Kidney (tissue), 14 donors: ENCODE data around the gene PLA2G2C. TPM values are rescaled to one million over a fixed set of nuclear protein-coding genes. Genes with fewer than 3 reads are reported as not detected.

Experiments
- DNase-seq, 5 donors: peaks; one replicate each; pipeline ENCODE4 v3.0.0-alpha.2; 2013 to 2020
- FAIRE-seq: peaks from 2 replicates; lab custom pipeline; 2012; peaks lifted over from hg19 to GRCh38; lab: Jason Lieb, UNC
- H3K27ac ChIP-seq, 2 donors: one replicate each; pipeline ENCODE4 v1.7.0; 2013; ENCODE audit warnings: low read depth in 2 of 2, low read length in 2 of 2, inconsistent platforms in 1 of 2
- H3K27me3 ChIP-seq: one replicate; pipeline ENCODE4 v1.7.1; 2013; ENCODE audit warnings: low read length, inconsistent platforms; ENCODE audit not compliant: control insufficient read depth, insufficient read depth
- H3K36me3 ChIP-seq, 3 donors: one replicate each; pipeline versions ENCODE4 v1.7.0 to v1.7.1; 2013; ENCODE audit warnings: low read length in 3 of 3, control low read depth in 1 of 3, inconsistent platforms in 1 of 3; ENCODE audit not compliant: insufficient read depth in 3 of 3, control insufficient read depth in 2 of 3
- H3K4me1 ChIP-seq, 3 donors: one replicate each; pipeline versions ENCODE4 v1.7.0 to v1.7.1; 2013; ENCODE audit warnings: low read length in 3 of 3, inconsistent platforms in 1 of 3, low read depth in 1 of 3; ENCODE audit not compliant: control insufficient read depth in 2 of 3, insufficient read depth in 2 of 3
- H3K4me3 ChIP-seq, 3 donors: one replicate each; pipeline versions ENCODE4 v1.7.0 to v1.8.1; 2013; ENCODE audit warnings: low read length in 3 of 3, control low read depth in 1 of 3, inconsistent platforms in 1 of 3
- H3K9ac ChIP-seq, 3 donors: one replicate each; pipeline versions ENCODE4 v1.7.0 to v1.7.1; 2013; ENCODE audit warnings: low read length in 3 of 3, control low read depth in 1 of 3, inconsistent platforms in 1 of 3
- H3K9me3 ChIP-seq, 3 donors: one replicate each; pipeline versions ENCODE4 v1.7.0 to v1.7.1; 2013; ENCODE audit warnings: low read length in 3 of 3, control low read depth in 1 of 3, inconsistent platforms in 1 of 3; ENCODE audit not compliant: control insufficient read depth in 2 of 3, insufficient read depth in 1 of 3
- intact Hi-C: fragments of 100-400 bp; cut with DNase I; formaldehyde crosslinking; loops from one replicate; pipeline ENCODE4 v1.11.1; 2022
- polyA plus RNA-seq: library from polyadenylated mRNA; stranded (reverse); fragments of 350-450 nt; fragmentation: Illumina TruSeq; extraction: RNeasy Lipid Tissue Mini Kit (QIAGEN cat#74804); gene quantifications from one replicate; pipeline ENCODE4 v1.2.3, GENCODE V29; 2014; ENCODE audit warnings: low read depth, low replicate concordance; ENCODE audit not compliant: insufficient read depth
- total RNA-seq: library from RNA; stranded (reverse); fragmentation: NEBNext Ultra II Directional; extraction: Animal tissue kit (Norgen Biotek cat#: 25700); gene quantifications from one replicate; pipeline ENCODE4 v1.2.1, GENCODE V29; 2021
- TF ChIP-seq, protein P1 (sequence below): IDR thresholded peaks from 3 replicates; pipeline ENCODE4 v1.5.1; 2012; ENCODE audit warnings: mild to moderate bottlenecking, moderate library complexity, borderline replicate concordance; ENCODE audit not compliant: insufficient read depth; ENCODE audit errors: extremely low read depth
- donor health status: control.
- donor health status: control.
- donor health status: control.
- donor health status: control.
- donor health status: control.
- donor health status: DM: yes; HTN: yes; CAD: no.
- donor health status: Normal renal cell carcinoma (clear cell type).

Gene PLA2G2C
- total and polyA plus RNA-seq, 2 donors from 2014 or later, result 0.31 TPM; not detected in 1

DNA sequence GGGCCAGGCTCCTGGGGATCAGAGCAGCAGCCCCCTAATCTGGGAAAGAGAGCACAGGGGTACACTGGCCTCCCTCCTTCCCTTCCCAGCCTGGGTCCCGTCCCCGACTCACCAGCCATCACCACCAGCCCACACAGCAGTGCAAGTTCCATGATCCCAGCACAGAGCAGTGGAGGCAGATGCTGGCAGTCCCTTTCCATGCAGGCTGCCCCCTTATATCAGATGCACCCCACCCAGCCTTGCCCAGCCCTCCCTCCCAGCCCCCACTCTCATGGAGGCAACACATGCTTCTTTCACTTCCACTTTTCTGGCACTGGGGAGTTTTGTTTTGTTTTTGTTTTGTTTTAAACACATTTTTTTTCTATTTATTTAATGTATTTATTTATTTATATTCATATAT, 67.0 kb downstream of the PLA2G2C start, which contains the start of gene PLA2G2D:
Gene PLA2G2D, minus strand, starts transcription at position 190 of the 400 bp plus-strand sequence. Its CDS starts 38 bp downstream, at position 152.
- H3K9me3 ChIP-seq, result no peaks in the 10 kb centered on the region
- TF ChIP-seq, protein P1, sequence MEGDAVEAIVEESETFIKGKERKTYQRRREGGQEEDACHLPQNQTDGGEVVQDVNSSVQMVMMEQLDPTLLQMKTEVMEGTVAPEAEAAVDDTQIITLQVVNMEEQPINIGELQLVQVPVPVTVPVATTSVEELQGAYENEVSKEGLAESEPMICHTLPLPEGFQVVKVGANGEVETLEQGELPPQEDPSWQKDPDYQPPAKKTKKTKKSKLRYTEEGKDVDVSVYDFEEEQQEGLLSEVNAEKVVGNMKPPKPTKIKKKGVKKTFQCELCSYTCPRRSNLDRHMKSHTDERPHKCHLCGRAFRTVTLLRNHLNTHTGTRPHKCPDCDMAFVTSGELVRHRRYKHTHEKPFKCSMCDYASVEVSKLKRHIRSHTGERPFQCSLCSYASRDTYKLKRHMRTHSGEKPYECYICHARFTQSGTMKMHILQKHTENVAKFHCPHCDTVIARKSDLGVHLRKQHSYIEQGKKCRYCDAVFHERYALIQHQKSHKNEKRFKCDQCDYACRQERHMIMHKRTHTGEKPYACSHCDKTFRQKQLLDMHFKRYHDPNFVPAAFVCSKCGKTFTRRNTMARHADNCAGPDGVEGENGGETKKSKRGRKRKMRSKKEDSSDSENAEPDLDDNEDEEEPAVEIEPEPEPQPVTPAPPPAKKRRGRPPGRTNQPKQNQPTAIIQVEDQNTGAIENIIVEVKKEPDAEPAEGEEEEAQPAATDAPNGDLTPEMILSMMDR, result no peak
- intact Hi-C loops, result no loop called here
- DNase-seq, result no peak
- H3K4me3 ChIP-seq, result no peak within 1 kb of the TSS
- no peak for FAIRE-seq
- no peaks in the 10 kb centered on the region for H3K36me3 ChIP-seq
- H3K4me1 ChIP-seq, result no peaks in the 10 kb centered on the region
- no peak within 1 kb of the TSS for H3K27ac ChIP-seq
- H3K9ac ChIP-seq, result no peak within 1 kb of the TSS
- H3K27me3 ChIP-seq, result no peaks in the 10 kb centered on the region

DNA sequence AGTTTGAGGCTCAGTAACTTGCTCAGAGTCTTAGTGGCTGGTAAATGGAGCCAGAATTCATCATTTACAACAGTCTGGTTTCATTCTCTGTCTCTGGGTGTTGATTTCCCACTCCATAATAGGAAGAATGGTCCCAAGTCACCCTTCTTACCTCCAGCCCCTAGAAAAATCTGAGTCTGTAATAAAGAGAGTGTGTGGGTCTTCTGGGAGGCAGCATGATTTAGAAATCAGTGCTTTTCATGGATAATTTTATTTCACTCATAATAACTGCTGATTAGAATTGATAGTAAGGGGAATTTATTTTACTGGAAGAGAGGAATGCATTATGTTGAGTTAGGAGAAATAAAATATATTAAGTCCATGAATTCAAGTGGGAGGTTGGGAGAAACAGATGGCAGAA, 69.1 kb downstream of the PLA2G2C start:
- Histone ChIP-seq H3K27me3 (no peaks in the 10 kb centered on the region), H3K4me1 (no peaks in the 10 kb centered on the region), H3K36me3 (no peaks in the 10 kb centered on the region), H3K9ac (no peak overlapping the region), H3K9me3 (no peaks in the 10 kb centered on the region), H3K4me3 (no peak overlapping the region), H3K27ac (no peak overlapping the region)
- no peak for FAIRE-seq
- TF ChIP-seq, protein P1, result no peak
- intact Hi-C loops, result no loop called here
- no peak for DNase-seq

DNA sequence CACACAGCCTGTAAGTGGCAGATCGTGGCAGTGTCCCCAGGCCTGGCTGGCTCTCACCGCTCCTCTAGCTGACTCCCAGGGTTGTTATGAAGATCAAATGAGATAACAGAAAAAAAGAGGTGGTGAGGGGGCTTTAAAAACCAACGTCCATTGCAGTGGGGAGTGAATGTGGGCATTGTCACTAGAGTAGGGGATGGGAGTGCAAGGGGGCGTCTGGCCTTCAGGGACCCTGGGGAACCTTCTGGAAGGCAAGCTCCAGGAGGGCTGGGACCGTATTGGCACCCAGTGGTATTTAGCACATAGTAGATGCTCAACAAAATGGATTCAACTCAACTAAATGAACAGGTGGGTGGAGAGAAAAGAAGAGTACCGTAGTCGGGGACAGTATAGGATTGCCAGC, 70.4 kb downstream of the PLA2G2C start:
- Histone ChIP-seq H3K4me1 (no peaks in the 10 kb centered on the region), H3K9ac (no peak overlapping the region), H3K27me3 (no peaks in the 10 kb centered on the region), H3K27ac (no peak overlapping the region), H3K4me3 (no peak overlapping the region), H3K36me3 (no peaks in the 10 kb centered on the region), H3K9me3 (no peaks in the 10 kb centered on the region)
- DNase-seq (no peak), FAIRE-seq (no peak)
- TF ChIP-seq, protein P1, result no peak
- intact Hi-C loops, result no loop called here

DNA sequence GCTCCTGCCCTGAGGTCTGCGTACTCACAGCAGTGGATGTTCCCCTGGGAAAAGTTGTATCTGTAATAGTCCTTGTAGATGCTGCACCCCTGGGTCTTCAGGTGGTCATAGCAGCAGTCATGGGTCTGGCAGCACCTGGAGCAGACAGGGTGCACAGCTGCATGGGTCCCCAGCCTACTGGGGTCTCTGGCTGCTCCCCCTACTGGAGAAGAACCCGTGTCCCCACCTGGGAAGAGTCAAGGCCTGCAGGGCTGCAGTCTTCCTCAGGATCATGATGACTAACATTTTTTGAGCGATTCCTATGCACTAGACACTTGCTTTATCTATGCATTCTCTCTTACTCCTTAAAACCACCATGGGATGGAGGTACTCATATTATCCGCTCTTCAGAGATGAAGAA, 70.8 kb downstream of the PLA2G2C start:
- H3K27ac ChIP-seq, result no peak overlapping the region
- H3K27me3 ChIP-seq, result no peaks in the 10 kb centered on the region
- no peaks in the 10 kb centered on the region for H3K36me3 ChIP-seq
- H3K9me3 ChIP-seq, result no peaks in the 10 kb centered on the region
- H3K4me3 ChIP-seq, result no peak overlapping the region
- TF ChIP-seq, protein P1, result no peak
- no peak for DNase-seq
- no peaks in the 10 kb centered on the region for H3K4me1 ChIP-seq
- intact Hi-C loops, result no loop called here
- no peak for FAIRE-seq
- H3K9ac ChIP-seq, result no peak overlapping the region
